ENCODE data around the gene CLEC18C.
"Not testable (repeated sequence)": the region's sequence is repeated elsewhere in the genome, so short reads cannot be mapped to it uniquely, and the experiment has no call there.

DNA sequence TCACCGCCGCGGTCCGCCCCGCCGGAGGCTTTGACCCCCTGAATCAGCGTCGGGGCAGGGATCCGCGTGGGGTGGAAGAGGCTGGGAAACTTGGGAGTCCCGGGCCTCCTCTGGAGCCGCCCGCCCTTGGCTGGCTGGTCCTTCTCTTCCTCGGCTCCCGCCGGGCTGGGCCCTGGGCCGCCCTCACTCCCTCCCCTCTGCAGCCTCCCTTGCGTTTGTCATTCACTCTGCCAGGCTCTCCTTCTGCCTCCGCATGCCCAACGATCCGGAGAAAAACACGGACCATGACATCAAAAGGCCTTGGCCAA, 15.0 kb downstream of the CLEC18C start:
- TF ChIP-seq, protein P1, sequence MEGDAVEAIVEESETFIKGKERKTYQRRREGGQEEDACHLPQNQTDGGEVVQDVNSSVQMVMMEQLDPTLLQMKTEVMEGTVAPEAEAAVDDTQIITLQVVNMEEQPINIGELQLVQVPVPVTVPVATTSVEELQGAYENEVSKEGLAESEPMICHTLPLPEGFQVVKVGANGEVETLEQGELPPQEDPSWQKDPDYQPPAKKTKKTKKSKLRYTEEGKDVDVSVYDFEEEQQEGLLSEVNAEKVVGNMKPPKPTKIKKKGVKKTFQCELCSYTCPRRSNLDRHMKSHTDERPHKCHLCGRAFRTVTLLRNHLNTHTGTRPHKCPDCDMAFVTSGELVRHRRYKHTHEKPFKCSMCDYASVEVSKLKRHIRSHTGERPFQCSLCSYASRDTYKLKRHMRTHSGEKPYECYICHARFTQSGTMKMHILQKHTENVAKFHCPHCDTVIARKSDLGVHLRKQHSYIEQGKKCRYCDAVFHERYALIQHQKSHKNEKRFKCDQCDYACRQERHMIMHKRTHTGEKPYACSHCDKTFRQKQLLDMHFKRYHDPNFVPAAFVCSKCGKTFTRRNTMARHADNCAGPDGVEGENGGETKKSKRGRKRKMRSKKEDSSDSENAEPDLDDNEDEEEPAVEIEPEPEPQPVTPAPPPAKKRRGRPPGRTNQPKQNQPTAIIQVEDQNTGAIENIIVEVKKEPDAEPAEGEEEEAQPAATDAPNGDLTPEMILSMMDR (IDR thresholded peaks at IDR 0.05; ENCODE audit: low read length), result not testable (repeated sequence)
- TF ChIP-seq EZH2 (IDR thresholded peaks at IDR 0.05; ENCODE audit: borderline replicate concordance, low read length), result not testable (repeated sequence)

All from OCI-LY1 (cell line).